GM19467 (cell line): ENCODE results near the gene RIOK3.
A peak's percentile ranks its signal among the peaks of the same experiment; 100 is the strongest.
"Not testable (repeated sequence)": the region's sequence is repeated elsewhere in the genome, so short reads cannot be mapped to it uniquely, and the experiment has no call there.

Source experiments
- ATAC-seq: cut with Tn5 transposase; IDR thresholded peaks from one replicate; pipeline ENCODE4 v1.9.1; 2021; ENCODE audit warnings: mild to moderate bottlenecking, moderate library complexity; ENCODE audit not compliant: unreplicated experiment

The RIOK3 gene

DNA sequence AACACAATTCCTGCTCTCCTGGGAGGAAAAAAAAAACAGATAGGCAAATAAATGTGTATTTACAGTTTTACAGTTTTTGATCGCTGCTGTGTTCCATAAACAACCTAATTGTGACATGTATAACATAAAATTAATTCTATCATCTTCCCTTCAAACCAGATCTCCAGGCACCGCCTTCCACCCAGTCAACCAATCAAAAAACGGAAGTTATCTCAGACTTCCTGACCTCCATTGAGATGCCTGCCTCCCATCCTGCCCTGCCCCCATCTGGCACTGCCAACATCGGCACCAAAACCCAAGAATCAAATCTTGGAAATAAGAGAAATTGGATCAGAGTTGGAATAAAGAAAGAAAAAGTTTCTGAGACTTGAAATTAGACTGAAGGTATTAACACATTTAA lies 3.1 kb upstream of the RIOK3 start:
- no peak for ATAC-seq

DNA sequence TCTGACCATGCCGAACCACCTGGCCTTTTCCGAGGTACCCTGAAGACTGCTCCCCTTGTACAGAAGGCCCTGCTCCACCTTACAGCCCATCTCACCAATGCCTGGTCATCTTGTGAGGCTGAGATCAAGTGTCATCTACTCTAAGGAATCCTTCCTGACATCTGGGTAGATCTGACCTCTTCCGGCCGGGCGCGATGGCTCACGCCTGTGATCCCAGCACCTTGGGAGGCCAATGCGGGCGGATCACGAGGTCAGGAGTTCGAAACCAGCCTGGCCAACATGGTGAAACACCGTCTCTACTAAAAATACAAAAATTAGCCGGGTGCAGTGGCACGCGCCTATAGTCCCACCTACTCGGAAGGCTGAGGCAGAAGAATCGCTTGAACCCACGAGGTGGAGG lies 2.1 kb upstream of the RIOK3 start:
- ATAC-seq = no peak

DNA sequence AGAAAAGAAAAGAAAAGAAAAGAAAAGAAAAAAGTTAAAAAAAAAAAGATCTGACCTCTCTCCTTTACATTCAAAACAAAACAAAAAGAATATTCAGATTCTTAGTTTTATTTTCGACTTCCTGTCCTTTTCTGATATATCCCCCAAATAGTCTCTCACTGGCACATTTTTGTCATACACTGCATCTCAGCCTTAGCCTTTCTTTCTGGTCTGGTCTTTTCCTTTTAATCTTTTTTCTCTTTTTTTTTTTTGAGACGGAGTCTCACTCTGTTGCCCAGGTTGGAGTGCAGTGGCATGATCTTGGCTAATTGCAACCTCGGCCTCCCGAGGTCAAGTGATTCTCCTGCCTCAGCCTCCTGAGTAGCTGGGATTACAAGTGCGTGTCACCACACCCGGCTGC lies 1.6 kb upstream of the RIOK3 start:
- ATAC-seq = no peak

DNA sequence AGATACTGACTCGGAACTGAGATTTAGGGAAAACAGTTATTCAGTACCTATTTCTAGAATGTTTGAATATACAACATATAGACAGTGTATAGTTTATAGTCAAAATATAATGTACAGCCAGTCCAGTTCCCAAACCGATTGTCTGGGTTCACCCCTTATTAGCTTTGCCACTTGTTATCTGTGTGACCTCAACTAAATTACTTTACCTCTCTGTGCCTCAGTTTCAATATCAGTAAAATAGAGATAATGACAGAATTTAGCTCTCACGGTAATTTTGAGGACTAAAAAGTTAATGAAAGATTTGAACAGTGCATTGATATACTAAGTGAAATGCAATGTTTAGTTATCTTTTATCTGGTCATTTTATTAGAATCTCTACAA lies 750 bp upstream of the RIOK3 start:
- ATAC-seq = no peak

DNA sequence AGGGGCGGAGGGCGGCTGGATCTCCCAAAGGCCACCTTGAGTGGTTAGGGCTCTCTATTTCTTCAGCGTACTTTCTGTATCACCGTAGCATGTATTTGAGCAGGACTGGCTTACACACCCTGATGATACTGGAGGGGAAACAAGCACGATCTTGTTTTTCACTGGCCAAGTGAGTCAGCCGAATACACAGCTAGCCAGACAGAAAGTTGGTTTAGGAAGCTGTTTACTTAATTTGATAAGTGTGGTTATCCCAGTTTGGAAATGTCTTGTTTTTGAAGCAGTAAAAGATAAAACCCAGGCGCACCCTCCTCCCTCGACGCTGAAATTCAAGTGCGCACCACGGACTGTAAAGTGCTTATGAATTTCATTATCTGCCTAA lies 582 bp downstream of the RIOK3 start:
- ATAC-seq = no peak

DNA sequence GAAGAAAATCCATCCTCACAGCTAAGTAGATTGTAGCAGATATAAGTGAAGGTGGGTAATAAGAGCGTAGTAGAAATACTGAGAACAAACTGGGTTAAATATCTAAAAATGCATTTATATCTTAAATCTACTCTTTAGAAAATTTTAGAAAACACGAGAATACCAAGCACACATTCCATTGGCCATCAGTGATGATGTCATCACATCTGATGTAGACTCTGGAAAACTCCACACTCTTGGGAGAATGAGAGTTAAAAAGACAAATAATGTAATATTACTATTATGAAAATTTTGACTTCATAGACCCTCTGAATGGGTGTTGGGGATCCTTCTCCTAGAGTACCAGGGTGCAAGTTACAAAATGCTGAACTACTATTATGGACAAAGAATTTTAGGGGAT lies 3.7 kb downstream of the RIOK3 start:
- ATAC-seq = no peak

GRCh38 chr18:23458830-23459529 lies 5.9 kb downstream of the RIOK3 start:
- ATAC-seq = no peak

GRCh38 chr18:23459530-23459921 lies 6.4 kb downstream of the RIOK3 start:
- ATAC-seq = no peak

DNA sequence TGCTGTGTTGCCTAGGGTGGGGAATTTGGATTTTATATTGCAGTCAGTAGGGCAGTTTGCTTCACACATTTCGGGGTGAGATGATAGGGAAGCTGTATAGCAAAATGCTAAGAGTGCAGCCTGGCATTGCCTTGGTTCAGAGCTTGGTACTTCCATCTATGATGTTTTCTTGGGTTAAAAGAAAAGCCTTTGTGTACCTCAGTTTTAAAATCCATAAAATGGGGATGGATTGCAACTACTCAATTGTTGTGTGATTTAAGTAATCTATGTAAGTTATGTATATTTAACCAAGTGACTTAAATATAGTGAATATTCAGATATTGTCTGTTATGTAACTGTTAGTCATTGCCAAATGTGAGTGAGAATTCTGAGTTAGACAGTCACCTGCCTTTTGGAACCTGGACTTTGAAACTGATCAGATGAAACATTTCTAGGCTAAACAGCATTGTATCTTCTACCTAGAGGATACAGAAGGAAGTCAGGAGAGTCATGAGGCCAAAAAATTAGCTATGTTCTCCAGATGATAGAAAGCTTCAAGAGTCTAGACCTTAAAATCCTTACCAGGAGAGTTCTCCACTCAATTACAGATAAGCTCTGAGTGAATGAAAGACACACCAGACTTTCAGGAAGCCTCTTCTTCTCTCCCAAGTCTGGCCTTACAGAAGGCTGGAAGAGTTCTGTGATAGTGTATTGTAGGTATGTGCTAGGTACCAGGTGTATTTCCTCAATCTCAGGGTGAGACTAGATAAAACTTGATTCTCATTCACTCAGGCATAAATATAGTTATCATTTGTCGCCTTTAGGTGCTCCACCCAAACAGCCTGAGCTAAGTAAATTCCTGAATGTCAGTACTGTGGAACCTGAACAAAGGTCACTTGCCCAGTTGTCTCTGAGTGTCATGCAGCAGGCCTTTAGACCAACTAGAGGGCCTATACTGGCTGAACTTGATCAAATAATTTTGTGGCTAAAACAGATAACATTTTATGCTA lies 7.5 kb downstream of the RIOK3 start:
- ATAC-seq = no peak

- no peak for ATAC-seq
Measured at GRCh38 chr18:23462876-23463275, 9.8 kb downstream of the RIOK3 start.

DNA sequence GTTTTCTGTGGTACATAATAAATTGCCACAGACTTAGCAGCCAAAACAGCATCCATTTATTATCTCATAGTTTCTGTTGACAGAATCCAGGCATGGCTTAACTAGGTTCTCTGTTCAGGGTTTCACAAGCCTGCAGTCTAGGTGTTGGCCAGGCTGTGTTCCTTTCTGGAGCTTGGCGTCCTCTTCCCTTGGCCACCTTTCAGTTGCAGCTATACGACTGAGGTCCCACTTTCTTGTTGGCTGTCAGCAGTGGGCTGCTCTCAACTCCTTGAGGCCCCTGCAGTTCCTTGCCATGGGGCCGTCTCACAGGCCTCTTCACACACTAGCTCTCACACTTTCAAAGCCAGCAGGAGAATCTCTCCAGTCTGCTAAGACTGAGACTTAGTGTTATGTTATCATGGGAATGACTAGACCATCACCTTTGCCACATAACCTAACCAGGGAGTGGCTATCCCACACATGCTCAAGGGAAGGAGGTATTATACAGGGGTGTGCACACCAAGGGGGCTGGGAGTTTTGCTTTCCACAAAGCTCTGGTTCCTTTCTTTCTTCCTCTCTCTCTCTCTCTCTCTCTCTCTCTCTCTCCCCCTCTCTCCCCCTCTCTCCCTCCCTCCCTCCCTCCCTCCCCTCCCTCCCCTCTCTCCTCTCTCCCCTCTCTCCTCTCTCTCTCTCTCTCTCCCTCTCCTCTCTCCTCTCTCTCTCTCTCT lies 15.8 kb downstream of the RIOK3 start:
- no peak for ATAC-seq

GRCh38 chr18:23470620-23471387 lies 17.7 kb downstream of the RIOK3 start:
- ATAC-seq = no peak

GRCh38 chr18:23471486-23471885 lies 18.4 kb downstream of the RIOK3 start:
- no peak for ATAC-seq

DNA sequence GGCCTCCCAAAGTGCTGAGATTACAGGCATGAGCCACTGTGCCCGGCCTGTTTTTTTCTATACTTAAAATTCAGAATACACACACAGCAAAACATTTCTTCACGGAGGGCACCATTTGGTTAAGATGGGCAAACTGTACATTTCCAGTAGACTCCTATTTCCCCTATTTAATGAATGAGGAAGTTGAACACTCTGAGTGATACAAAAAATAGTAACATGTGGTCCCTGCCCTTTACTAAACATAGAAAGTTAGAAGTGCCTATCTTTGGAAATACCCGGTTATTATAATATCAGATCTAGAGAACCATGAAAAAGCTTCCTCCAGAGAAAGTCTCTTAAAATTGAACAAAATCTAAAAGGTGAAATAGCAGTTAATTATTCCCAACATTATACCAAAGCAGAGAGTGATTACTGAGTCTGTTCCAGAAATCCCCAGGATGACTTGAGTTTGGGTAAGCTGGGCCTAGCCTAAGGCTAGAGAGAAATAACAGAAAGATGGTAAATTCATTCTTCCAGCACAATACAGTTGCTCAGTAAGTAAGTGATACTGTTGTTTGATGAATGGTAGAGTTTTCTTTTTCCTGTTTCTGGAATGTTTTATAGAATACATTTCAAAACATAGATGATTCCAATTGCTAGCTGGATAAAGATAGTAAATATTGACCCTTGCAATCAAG lies 26.9 kb downstream of the RIOK3 start:
- no peak for ATAC-seq

GRCh38 chr18:23484561-23485182 lies 31.6 kb downstream of the RIOK3 start:
- no peak for ATAC-seq

DNA sequence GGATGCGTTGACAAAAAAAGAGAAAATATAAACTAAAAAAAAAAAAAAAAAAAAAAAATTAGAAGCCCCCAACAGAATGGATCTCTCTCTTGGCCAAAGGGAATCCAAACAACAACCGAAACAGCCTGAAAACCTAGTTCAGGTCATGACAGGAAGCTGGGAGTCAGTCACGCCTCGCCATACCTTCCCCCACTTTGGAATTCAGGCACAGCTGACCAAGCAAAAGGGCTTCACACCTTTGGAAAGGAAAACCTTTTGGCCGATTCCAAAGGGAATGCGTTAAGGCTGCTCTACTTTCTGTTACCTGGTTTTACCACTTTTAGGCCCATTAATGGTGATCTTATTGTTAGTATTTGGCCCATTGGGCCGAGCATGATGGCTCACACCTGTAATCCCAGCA lies 32.3 kb downstream of the RIOK3 start:
- no peak for ATAC-seq

GRCh38 chr18:23487738-23488570 lies 34.9 kb downstream of the RIOK3 start:
- peak; percentile 66 for ATAC-seq

DNA sequence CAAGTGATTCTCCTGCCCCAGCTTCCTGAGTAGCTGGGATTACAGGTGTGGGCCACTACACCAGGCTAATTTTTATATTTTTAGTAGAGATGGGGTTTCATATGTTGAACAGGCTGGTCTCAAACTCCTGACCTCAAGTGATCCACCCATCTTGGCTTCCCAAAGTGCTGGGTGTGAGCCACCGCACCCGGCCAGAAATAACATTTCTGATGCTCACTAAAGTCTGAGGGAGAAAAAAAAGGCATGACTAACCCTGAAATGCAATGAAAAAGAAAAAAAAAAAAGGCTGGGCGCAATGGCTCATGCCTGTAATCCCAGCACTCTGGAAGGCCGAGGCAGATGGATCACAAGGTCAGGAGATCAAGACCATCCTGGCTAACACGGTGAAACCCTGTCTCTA lies 36.5 kb downstream of the RIOK3 start:
- not testable (repeated sequence) for ATAC-seq

GRCh38 chr18:23493654-23494053 lies 40.6 kb downstream of the RIOK3 start:
- ATAC-seq = no peak
